Osteocyte (in vitro differentiated cells): Measurements from ENCODE around the gene FRAT2. TPM values are rescaled to one million over a fixed set of nuclear protein-coding genes. Genes with fewer than 3 reads are reported as not detected.
"Not testable (repeated sequence)": the region's sequence is repeated elsewhere in the genome, so short reads cannot be mapped to it uniquely, and the experiment has no call there.

ENCODE experiments used
- DNase-seq: peaks from one replicate; pipeline ENCODE4 v3.0.0; 2021; ENCODE audit warnings: mixed read lengths; ENCODE audit not compliant: unreplicated experiment; ENCODE audit errors: extremely low spot score
- H3K27ac Mint-ChIP-seq: one replicate; pipeline ENCODE4 v1.8.0; 2021; ENCODE audit warnings: mild to moderate bottlenecking, mixed read lengths; ENCODE audit not compliant: unreplicated experiment
- H3K27me3 Mint-ChIP-seq: one replicate; pipeline ENCODE4 v1.8.0; 2021; ENCODE audit warnings: mixed read lengths; ENCODE audit not compliant: unreplicated experiment
- H3K36me3 Mint-ChIP-seq: one replicate; pipeline ENCODE4 v1.8.0; 2021; ENCODE audit warnings: mixed read lengths; ENCODE audit not compliant: unreplicated experiment
- H3K4me1 Mint-ChIP-seq: one replicate; pipeline ENCODE4 v1.8.0; 2021; ENCODE audit warnings: mixed read lengths; ENCODE audit not compliant: unreplicated experiment
- H3K4me3 Mint-ChIP-seq: one replicate; pipeline ENCODE4 v1.8.0; 2021; ENCODE audit warnings: mild to moderate bottlenecking, moderate library complexity, mixed read lengths; ENCODE audit not compliant: unreplicated experiment
- H3K9me3 Mint-ChIP-seq: one replicate; pipeline ENCODE4 v1.8.0; 2021; ENCODE audit warnings: mixed read lengths; ENCODE audit not compliant: unreplicated experiment
- CTCF ChIP-seq: fragments of 200-600 bp; sonication (generic); IDR thresholded peaks from 2 replicates; pipeline ENCODE4 v1.5.0; 2021; ENCODE audit warnings: antibody characterized with exemption, mild to moderate bottlenecking, moderate library complexity
- total RNA-seq: library from RNA; stranded (reverse); gene quantifications from 2 replicates; pipeline ENCODE4 v1.2.1, GENCODE V29; 2021

Gene FRAT2
- total RNA-seq, 1 donor from 2014 or later = 8.0 TPM

GRCh38 chr10:97356318-97356914, 21.9 kb upstream of the FRAT2 start:
- H3K4me1 Mint-ChIP-seq = peaks cover 2% of the 10 kb centered on the region
- no peaks in the 10 kb centered on the region for H3K9me3 Mint-ChIP-seq
- no peaks in the 10 kb centered on the region for H3K27me3 Mint-ChIP-seq
- TF ChIP-seq CTCF = no peak
- peaks cover 20% of the 10 kb centered on the region for H3K36me3 Mint-ChIP-seq
- H3K27ac Mint-ChIP-seq = no peak overlapping the region
- no peak for DNase-seq
- H3K4me3 Mint-ChIP-seq = no peak overlapping the region

- H3K9me3 Mint-ChIP-seq = no peaks in the 10 kb centered on the region
- H3K4me3 Mint-ChIP-seq = no peak overlapping the region
- no peak for DNase-seq
- peak; percentile 42 for TF ChIP-seq CTCF
- no peaks in the 10 kb centered on the region for H3K4me1 Mint-ChIP-seq
- peaks cover 18% of the 10 kb centered on the region for H3K36me3 Mint-ChIP-seq
- H3K27me3 Mint-ChIP-seq = no peaks in the 10 kb centered on the region
- no peak overlapping the region for H3K27ac Mint-ChIP-seq
Observed at GRCh38 chr10:97355571-97355975, 21.0 kb upstream of the FRAT2 start.

- H3K36me3 Mint-ChIP-seq = peaks cover 13% of the 10 kb centered on the region
- H3K27me3 Mint-ChIP-seq = no peaks in the 10 kb centered on the region
- no peak overlapping the region for H3K27ac Mint-ChIP-seq
Observed at GRCh38 chr10:97353945-97354344, 19.4 kb upstream of the FRAT2 start.

GRCh38 chr10:97349752-97350513, 15.4 kb upstream of the FRAT2 start:
- Mint-ChIP-seq H3K9me3 (no peaks in the 10 kb centered on the region), H3K4me1 (no peaks in the 10 kb centered on the region), H3K27ac (no peak overlapping the region), H3K27me3 (no peaks in the 10 kb centered on the region), H3K4me3 (no peak overlapping the region), H3K36me3 (no peaks in the 10 kb centered on the region)
- DNase-seq = no peak
- no peak for TF ChIP-seq CTCF

More at GRCh38 chr10:97353945-97354344, 19.4 kb upstream of the FRAT2 start:
- DNase-seq = no peak
- H3K4me3 Mint-ChIP-seq = no peak overlapping the region
- no peaks in the 10 kb centered on the region for H3K4me1 Mint-ChIP-seq
- TF ChIP-seq CTCF = no peak
- no peaks in the 10 kb centered on the region for H3K9me3 Mint-ChIP-seq

GRCh38 chr10:97347317-97347716, 12.8 kb upstream of the FRAT2 start:
- no peak overlapping the region for H3K27ac Mint-ChIP-seq

GRCh38 chr10:97343664-97344063, 9.1 kb upstream of the FRAT2 start:
- not testable (repeated sequence) for H3K27ac Mint-ChIP-seq, H3K4me1 Mint-ChIP-seq, H3K4me3 Mint-ChIP-seq, DNase-seq, H3K36me3 Mint-ChIP-seq, H3K9me3 Mint-ChIP-seq
- H3K27me3 Mint-ChIP-seq = peaks cover 28% of the 10 kb centered on the region

More at GRCh38 chr10:97347317-97347716, 12.8 kb upstream of the FRAT2 start:
- Mint-ChIP-seq H3K4me1 (no peaks in the 10 kb centered on the region), H3K4me3 (no peak overlapping the region), H3K27me3 (peaks cover 11% of the 10 kb centered on the region), H3K36me3 (no peaks in the 10 kb centered on the region), H3K9me3 (no peaks in the 10 kb centered on the region)
- DNase-seq = no peak
- no peak for TF ChIP-seq CTCF
